GM08714 (cell line): Measurements from ENCODE around the gene MAP2K7.

Experiments
- H3K4me3 ChIP-seq: fragments of 200-500 bp; sonication (Bioruptor generic); 2 replicates; pipeline ENCODE4 v1.5.1; 2014; ENCODE audit warnings: mild to moderate bottlenecking, low read length, inconsistent platforms
- ZNF274 ChIP-seq: IDR thresholded peaks from 2 replicates; pipeline ENCODE4 v1.6.1; 2012; ENCODE audit warnings: mild to moderate bottlenecking, low read depth, low read length

The MAP2K7 gene

GRCh38 chr19:7904074-7905020, 670 bp downstream of the MAP2K7 start:
- TF ChIP-seq ZNF274: no peak
- peak overlapping the region; percentile 78 for H3K4me3 ChIP-seq

- H3K4me3 ChIP-seq: no peak overlapping the region
- no peak for TF ChIP-seq ZNF274
Measured at GRCh38 chr19:7905268-7905667, 1.6 kb downstream of the MAP2K7 start.

DNA sequence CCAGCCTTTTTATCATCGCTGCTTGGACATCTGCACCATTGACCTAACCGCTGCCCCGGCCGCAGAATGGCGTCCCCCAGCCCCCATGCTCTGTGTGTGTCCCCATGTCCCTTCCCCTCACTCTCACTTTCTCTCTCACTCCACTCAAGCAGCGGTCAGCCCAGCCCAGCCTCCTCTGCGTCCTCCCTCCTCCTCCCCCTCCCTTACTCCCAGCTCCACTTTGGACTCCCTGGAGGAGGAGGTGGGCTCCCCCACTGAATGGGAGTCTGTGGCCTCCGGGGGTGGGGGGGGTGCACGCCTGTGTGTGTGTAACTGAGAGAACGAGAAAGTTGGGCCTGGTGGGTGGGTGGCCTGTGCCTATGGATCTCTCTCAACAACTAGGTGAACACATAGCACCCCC, 2.2 kb downstream of the MAP2K7 start:
- no peak for TF ChIP-seq ZNF274
- H3K4me3 ChIP-seq: no peak overlapping the region

- H3K4me3 ChIP-seq: no peak overlapping the region
Measured at GRCh38 chr19:7907122-7907521, 3.4 kb downstream of the MAP2K7 start.

GRCh38 chr19:7907544-7907943, 3.9 kb downstream of the MAP2K7 start:
- TF ChIP-seq ZNF274: no peak

More at GRCh38 chr19:7907122-7907521, 3.4 kb downstream of the MAP2K7 start:
- TF ChIP-seq ZNF274: no peak

DNA sequence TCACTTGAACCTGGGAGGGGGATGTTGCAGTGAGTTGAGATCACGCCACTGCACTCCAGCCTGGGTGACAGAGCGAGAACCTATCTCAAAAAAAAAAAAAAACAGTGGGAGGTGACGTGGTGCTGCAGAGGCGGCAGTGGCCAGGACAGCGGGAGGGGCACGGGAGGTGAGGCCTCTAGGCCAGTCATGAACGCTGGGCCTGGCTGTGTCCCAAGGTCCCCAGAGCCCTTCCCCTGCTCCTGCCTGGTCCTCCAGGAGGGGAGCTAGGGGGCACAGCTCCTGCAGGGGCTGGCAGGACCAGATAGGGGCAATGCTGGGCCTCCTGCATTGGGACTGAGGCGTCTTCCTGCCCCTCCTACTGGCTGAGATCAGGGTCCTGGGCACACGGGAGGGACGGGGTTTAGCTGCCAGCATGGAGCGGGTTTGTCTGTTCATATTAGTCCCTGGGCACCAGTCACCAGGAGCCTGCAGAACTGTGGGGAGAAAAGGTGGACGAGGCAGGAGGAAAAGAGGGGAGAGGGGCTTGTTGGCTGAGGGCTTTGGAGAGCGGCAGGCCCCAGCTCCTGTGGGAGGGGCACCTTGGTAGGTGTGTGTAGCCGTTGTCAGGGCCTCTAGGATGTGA, 4.5 kb downstream of the MAP2K7 start:
- H3K4me3 ChIP-seq: no peak overlapping the region
- TF ChIP-seq ZNF274: no peak

More at GRCh38 chr19:7907544-7907943, 3.9 kb downstream of the MAP2K7 start:
- no peak overlapping the region for H3K4me3 ChIP-seq

DNA sequence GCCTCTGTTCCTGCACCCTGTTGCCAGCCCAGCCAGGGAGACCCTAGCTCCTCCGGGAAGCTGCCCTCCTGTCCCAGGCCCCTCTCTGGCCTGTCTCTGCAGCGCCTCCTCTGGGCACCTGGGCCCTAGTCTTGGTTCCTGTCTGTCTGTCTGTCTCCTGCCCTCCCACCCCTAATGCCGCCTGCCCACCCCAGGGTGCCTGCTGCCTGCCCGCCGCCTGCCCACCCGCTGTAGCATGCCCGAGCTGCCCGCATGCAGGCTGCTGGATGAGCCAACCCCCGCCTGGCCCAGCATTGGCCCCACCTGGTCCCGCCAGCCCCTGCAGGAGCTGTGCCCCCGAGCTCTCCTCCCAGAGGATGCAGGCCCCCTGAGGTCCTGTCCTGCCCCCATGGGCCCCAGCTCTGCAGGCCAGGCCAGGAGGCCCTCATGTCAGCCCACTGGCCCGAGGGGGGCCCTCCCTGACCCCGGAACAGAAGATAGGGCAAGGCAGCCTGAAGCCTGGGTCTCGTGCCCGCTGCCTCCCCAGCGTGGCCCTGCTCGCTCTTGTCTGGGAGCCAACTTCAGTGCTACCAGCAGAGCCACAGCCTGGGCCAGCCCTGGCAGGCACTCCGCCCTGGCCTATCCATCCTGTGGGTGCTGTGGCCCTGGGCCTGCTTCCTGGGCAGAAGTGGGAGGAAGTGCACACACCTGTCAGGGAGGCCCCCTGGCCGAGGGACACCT, 5.2 kb downstream of the MAP2K7 start:
- H3K4me3 ChIP-seq: no peak overlapping the region
- TF ChIP-seq ZNF274: no peak

- TF ChIP-seq ZNF274: no peak
Measured at GRCh38 chr19:7909471-7910067, 5.9 kb downstream of the MAP2K7 start.

GRCh38 chr19:7910321-7911161, 6.9 kb downstream of the MAP2K7 start:
- no peak for TF ChIP-seq ZNF274
- H3K4me3 ChIP-seq: no peak overlapping the region

More at GRCh38 chr19:7909471-7910067, 5.9 kb downstream of the MAP2K7 start:
- H3K4me3 ChIP-seq: no peak overlapping the region

GRCh38 chr19:7911508-7912143, 7.9 kb downstream of the MAP2K7 start:
- no peak overlapping the region for H3K4me3 ChIP-seq
- TF ChIP-seq ZNF274: no peak

GRCh38 chr19:7912144-7912696, 8.5 kb downstream of the MAP2K7 start:
- TF ChIP-seq ZNF274: no peak
- H3K4me3 ChIP-seq: no peak overlapping the region

DNA sequence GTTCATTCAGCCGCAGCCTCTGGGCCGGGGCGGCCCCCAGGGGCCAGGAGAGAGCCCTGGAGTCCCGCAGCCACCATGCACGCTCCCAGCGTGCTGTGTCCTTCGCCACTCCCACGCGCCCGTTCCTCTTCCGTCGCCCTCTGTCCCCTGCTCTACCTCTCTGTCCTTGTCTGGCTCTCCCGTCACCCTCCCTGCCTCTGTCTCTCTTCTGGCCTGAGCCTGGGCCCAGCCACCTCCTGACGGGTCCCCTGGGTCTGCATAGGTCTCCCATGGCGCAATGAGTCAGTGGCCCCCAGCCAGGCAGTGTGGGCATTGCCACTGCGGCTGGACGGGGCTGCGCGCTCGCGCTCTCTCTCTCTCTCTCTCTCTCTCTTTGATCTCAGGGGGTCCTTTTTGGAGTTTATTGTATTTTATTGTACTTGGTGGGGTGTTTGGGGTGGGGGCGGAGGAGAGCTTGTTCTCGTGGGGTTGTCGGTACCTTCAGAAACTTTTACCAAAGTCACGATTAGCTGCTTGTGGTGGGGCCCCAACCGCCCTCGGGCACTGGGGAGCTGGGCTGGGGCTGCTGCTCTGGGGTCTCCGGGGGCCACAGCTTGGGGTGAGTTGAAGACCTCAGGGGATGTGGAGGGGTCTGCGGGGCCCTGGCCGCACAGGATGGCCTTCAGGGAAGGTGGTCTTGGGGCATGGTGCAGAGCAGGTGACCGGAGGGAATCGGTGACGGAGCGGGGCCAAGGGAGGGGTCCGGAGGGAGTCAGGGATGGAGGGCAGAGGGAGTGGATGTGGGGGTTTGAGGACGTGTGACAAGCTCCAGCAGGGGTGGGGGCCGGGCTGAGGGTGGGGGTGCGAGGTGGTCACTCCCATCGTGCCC, 9.3 kb downstream of the MAP2K7 start:
- no peak overlapping the region for H3K4me3 ChIP-seq
- no peak for TF ChIP-seq ZNF274

DNA sequence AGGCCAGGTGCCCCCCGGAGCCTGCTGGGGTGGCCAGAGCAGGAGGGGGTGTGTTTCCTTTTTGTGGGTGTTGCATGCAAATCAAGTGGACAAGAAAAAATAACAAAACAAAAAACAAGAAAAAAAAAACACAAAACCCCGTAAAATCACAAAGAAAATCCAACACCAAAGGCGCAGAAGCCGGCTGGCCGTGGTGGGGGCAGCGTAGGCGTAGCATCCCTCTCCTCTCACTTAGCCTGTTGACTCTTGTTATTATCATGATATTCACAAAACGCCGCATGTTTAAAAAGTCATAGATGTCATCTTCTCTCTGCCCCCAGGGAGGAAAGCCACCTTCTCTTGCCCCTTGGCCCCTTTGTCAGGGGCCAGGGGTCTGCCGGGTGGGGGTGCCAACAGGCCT, 10.0 kb downstream of the MAP2K7 start:
- no peak for TF ChIP-seq ZNF274
- H3K4me3 ChIP-seq: no peak overlapping the region
